ENCODE results near the gene LMTK3. TPM values are rescaled to one million over a fixed set of nuclear protein-coding genes. Genes with fewer than 3 reads are reported as not detected.

The LMTK3 gene
- total RNA-seq, 1 donor from 2014 or later, result 0.11 TPM

DNA sequence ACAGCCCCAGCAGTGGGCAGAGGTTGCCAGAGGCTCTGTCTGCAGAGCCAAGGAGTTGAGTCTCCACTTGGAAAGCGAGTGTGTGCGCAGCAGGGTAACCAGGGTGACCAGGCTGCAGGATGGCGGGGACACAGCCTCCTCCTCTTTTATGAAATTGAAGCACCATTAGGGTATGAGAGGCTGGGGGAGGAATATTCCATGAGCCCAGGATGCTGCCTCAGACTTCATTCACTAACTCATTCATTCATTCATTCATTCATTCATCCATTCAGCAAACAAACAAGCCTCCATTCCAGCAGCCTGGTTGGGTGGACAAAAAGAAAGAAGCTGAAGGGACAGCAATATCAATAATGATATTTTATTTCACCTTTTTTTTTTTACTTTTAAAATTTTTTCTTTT, 6.6 kb upstream of the LMTK3 start:
- no peak overlapping the region for H3K27ac ChIP-seq
- H3K36me3 ChIP-seq, result no peaks in the 10 kb centered on the region
- H3K4me1 ChIP-seq, result peaks cover 0 to 8% of the 10 kb centered on the region in 2 donors
- H3K4me3 ChIP-seq, result no peak overlapping the region
- H3K27me3 ChIP-seq, result no peaks in the 10 kb centered on the region
- TF ChIP-seq, protein P1, sequence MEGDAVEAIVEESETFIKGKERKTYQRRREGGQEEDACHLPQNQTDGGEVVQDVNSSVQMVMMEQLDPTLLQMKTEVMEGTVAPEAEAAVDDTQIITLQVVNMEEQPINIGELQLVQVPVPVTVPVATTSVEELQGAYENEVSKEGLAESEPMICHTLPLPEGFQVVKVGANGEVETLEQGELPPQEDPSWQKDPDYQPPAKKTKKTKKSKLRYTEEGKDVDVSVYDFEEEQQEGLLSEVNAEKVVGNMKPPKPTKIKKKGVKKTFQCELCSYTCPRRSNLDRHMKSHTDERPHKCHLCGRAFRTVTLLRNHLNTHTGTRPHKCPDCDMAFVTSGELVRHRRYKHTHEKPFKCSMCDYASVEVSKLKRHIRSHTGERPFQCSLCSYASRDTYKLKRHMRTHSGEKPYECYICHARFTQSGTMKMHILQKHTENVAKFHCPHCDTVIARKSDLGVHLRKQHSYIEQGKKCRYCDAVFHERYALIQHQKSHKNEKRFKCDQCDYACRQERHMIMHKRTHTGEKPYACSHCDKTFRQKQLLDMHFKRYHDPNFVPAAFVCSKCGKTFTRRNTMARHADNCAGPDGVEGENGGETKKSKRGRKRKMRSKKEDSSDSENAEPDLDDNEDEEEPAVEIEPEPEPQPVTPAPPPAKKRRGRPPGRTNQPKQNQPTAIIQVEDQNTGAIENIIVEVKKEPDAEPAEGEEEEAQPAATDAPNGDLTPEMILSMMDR (IDR thresholded peaks at IDR 0.05), result no peak
- intact Hi-C loops (cut with DNase I), result no loop called here
- no peaks in the 10 kb centered on the region for H3K9me3 ChIP-seq
- DNase-seq (ENCODE audit: low spot score in 2 of 2), result no peak

DNA sequence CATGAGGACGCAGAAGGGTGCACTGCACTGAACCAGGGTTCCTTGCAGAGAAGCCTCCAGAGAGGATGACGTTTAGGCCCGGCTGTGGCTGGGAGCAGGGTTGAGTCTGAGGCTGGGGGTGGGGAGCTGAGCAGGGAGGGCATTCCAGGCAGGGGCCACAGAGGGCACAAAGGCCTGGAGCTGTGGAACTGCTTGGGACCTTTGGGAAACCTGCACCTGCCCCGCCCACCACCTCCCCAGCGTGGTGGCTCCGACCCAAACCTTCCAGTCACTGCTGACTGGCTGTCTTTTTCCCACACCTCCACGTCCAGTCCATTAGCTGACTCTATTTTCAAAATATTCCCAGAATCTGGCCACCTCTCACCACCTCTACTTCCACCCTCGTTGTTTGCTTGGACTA, 4.9 kb upstream of the LMTK3 start:
- TF ChIP-seq, protein P1 (IDR thresholded peaks at IDR 0.05), result no peak
- intact Hi-C loops (cut with DNase I), result no loop called here
- no peak overlapping the region for H3K27ac ChIP-seq
- peaks cover 0 to 8% of the 10 kb centered on the region in 2 donors for H3K4me1 ChIP-seq
- H3K4me3 ChIP-seq, result no peak overlapping the region
- H3K9me3 ChIP-seq, result no peaks in the 10 kb centered on the region
- no peaks in the 10 kb centered on the region for H3K36me3 ChIP-seq
- DNase-seq (ENCODE audit: low spot score in 2 of 2), result no peak
- H3K27me3 ChIP-seq, result no peaks in the 10 kb centered on the region

DNA sequence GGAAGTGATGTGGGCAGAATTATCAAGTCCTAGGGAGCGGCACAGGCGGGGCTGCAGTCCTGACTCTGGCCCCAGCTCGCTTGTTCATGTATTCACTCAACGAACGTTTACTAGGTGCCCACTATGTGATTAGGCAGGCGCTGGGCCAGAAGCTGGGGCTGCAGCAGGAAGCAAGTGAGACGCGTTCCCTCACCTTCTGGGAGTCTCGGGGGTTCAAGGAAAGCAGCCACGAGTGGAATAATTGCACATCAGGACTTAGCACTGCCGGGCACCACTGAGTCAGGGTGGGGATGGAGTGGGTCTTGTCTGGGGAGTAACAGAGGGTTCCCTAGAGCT, 2.5 kb upstream of the LMTK3 start:
- Histone ChIP-seq H3K36me3 (no peaks in the 10 kb centered on the region), H3K27me3 (peaks cover 4% of the 10 kb centered on the region), H3K4me3 (peak overlapping the region; percentile 58 to 64), H3K27ac (no peak overlapping the region), H3K9me3 (no peaks in the 10 kb centered on the region), H3K4me1 (peaks cover 0 to 15% of the 10 kb centered on the region in 2 donors)
- DNase-seq (ENCODE audit: low spot score in 2 of 2), result no peak
- intact Hi-C loops (cut with DNase I), result no loop called here
- TF ChIP-seq, protein P1 (IDR thresholded peaks at IDR 0.05), result no peak

DNA sequence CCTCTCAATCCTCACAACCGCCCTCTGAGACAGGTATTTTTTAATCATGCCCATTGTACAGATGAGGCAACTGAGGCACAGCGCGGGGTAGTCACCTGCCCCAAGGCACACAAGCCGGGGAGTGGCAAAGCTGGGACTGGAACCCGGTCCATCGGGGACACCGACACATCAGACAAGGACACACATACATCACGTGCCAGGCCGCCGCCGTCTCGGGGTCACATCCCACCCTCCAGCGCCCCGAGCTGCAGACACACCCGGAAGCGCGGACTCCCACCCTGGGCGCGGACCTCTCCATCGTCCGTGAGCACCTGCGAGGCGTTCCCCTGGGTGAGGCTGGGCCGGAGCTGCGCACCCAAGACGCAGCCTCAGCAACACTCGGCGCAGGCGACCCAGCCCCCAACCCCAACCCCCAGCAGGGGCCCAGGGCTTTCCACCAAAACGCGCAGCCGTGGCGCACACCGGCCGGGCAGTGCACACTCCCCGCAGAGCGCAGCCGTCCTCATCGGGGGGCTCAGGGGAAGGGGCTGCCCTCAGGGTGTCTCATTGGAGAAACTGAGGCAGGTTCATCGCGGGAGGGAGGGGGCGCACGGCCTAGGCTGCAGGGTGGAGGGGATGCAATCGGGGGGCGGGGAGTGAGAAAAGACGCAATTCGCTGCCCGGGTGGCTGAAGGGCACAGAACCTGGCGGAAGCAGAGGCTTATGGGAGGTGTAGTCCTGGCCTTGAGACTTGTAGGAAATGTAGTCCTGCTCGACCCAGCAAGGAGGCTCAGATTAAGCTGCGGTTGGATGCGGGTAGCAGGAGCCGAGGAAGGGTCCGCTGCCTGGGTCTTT, 1.9 kb upstream of the LMTK3 start:
- peaks cover 0 to 15% of the 10 kb centered on the region in 2 donors for H3K4me1 ChIP-seq
- TF ChIP-seq, protein P1 (IDR thresholded peaks at IDR 0.05), result no peak
- H3K27ac ChIP-seq, result no peak overlapping the region
- H3K4me3 ChIP-seq, result peak overlapping the region; percentile 58 to 64
- no peaks in the 10 kb centered on the region for H3K36me3 ChIP-seq
- H3K27me3 ChIP-seq, result peaks cover 4% of the 10 kb centered on the region
- H3K9me3 ChIP-seq, result no peaks in the 10 kb centered on the region
- intact Hi-C loops (cut with DNase I), result no loop called here
- peak in 1 of 2 donors; percentile 82 for DNase-seq (ENCODE audit: low spot score in 2 of 2)

DNA sequence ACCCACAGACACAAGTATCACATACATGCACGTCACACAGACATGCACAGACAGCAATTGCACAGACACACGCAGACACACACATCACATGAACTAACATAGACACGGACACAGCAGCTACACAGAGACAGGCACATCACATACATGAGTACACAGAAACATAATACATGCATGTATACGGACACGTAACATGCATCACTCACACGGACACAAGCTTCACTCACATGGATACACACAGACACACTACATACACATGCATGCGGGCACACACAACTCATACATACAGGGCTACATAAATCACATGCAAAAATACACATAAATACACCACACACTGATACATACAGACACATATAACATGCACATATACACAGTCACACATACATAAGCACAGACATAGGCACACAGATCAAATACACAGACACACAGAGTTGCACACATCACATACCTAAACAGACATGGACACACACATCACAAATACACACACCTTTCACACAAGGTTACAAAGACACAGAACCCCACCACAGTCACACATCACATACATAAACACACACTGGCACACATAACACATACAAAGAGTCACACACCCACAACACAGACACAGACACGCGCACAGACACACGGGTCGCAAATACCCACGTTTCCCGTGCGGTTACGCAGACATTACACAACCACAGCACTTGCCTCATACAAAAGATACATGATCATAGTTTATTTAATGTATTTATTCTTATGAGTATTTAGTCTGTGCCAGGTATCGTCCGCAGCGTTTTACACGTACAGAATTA, 1.1 kb upstream of the LMTK3 start:
- Histone ChIP-seq H3K27ac (no peak overlapping the region), H3K36me3 (no peaks in the 10 kb centered on the region), H3K4me3 (peak overlapping the region in 1 of 2 donors; percentile 64), H3K27me3 (peaks cover 4% of the 10 kb centered on the region), H3K9me3 (no peaks in the 10 kb centered on the region), H3K4me1 (peaks cover 0 to 15% of the 10 kb centered on the region in 2 donors)
- no peak for DNase-seq (ENCODE audit: low spot score in 2 of 2)
- TF ChIP-seq, protein P1 (IDR thresholded peaks at IDR 0.05), result no peak
- intact Hi-C loops (cut with DNase I), result no loop called here
